OCI-LY7 (cell line): ENCODE data around the gene TTC21A.

Experiments used
- EZH2phosphoT487 ChIP-seq: fragments of 200-600 bp; sonication (generic); IDR thresholded peaks from 2 replicates; pipeline ENCODE4 v1.6.1; 2018; ENCODE audit warnings: low read depth, borderline replicate concordance, mild to moderate bottlenecking, mixed run types, antibody characterized with exemption, low read length, moderate library complexity, mixed read lengths
- TF ChIP-seq, protein P1 (sequence below): fragments of 200-600 bp; sonication (generic); conservative IDR thresholded peaks from 2 replicates; pipeline ENCODE4 v1.5.1; 2014; ENCODE audit warnings: mild to moderate bottlenecking, antibody characterized with exemption, low read length, moderate library complexity, mixed read lengths

DNA sequence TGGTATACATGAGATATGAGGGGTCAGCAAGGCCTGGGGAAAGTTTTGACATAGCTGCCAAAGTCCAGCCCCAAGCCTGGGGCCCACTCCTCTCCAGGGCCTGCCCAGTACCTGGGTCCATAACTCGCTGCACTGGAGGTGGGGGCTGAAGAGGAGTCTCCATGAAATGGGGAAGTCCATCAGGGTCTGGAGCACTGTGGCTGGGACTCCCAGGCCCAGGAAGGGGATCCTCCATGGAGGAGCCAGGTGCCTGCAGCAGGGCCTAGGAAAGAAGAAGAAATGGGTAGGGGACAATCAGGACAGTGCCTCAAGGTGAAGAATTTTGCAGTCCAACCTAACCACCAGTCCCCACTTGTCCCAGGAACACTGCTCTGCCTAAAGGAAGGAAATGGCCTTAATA is 8.2 kb upstream of the TTC21A start:
- TF ChIP-seq, protein P1, sequence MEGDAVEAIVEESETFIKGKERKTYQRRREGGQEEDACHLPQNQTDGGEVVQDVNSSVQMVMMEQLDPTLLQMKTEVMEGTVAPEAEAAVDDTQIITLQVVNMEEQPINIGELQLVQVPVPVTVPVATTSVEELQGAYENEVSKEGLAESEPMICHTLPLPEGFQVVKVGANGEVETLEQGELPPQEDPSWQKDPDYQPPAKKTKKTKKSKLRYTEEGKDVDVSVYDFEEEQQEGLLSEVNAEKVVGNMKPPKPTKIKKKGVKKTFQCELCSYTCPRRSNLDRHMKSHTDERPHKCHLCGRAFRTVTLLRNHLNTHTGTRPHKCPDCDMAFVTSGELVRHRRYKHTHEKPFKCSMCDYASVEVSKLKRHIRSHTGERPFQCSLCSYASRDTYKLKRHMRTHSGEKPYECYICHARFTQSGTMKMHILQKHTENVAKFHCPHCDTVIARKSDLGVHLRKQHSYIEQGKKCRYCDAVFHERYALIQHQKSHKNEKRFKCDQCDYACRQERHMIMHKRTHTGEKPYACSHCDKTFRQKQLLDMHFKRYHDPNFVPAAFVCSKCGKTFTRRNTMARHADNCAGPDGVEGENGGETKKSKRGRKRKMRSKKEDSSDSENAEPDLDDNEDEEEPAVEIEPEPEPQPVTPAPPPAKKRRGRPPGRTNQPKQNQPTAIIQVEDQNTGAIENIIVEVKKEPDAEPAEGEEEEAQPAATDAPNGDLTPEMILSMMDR = no peak
- no peak for TF ChIP-seq EZH2phosphoT487
